Lower leg skin (tissue), 3 donors: ENCODE data around the gene SPAG9.

ENCODE experiments used
- POLR2A ChIP-seq, 2 donors: fragments of 450-650 bp; IDR thresholded peaks; one replicate each; pipeline ENCODE4 v1.6.1; 2016 to 2017; ENCODE audit warnings: antibody characterized with exemption in 2 of 2, mild to moderate bottlenecking in 1 of 2, moderate library complexity in 1 of 2
- TF ChIP-seq, protein P1 (sequence below), 3 donors: fragments of 450-650 bp; IDR thresholded peaks; one replicate each; pipeline ENCODE4 v1.5.1; 2016; ENCODE audit warnings: antibody characterized with exemption in 3 of 3, mild to moderate bottlenecking in 3 of 3, moderate library complexity in 2 of 3

GRCh38 chr17:50920041-50920410 is 200.6 kb downstream of the SPAG9 start:
- TF ChIP-seq, protein P1, sequence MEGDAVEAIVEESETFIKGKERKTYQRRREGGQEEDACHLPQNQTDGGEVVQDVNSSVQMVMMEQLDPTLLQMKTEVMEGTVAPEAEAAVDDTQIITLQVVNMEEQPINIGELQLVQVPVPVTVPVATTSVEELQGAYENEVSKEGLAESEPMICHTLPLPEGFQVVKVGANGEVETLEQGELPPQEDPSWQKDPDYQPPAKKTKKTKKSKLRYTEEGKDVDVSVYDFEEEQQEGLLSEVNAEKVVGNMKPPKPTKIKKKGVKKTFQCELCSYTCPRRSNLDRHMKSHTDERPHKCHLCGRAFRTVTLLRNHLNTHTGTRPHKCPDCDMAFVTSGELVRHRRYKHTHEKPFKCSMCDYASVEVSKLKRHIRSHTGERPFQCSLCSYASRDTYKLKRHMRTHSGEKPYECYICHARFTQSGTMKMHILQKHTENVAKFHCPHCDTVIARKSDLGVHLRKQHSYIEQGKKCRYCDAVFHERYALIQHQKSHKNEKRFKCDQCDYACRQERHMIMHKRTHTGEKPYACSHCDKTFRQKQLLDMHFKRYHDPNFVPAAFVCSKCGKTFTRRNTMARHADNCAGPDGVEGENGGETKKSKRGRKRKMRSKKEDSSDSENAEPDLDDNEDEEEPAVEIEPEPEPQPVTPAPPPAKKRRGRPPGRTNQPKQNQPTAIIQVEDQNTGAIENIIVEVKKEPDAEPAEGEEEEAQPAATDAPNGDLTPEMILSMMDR (IDR thresholded peaks at IDR 0.05) = no peak
- no peak for TF ChIP-seq POLR2A (IDR thresholded peaks at IDR 0.05)
